Measurements from ENCODE around the gene TBC1D16. TPM values are rescaled to one million over a fixed set of nuclear protein-coding genes. Genes with fewer than 3 reads are reported as not detected.

Gene TBC1D16
- polyA plus RNA-seq, 2 donors: 2.4 to 3.8 TPM

GRCh38 chr17:79926142-79926604 lies 109.5 kb downstream of the TBC1D16 start:
- Histone ChIP-seq H3K36me3 (ENCODE audit: control insufficient read depth in 2 of 2, insufficient read depth in 2 of 2, low read length in 1 of 2) (no peaks in the 10 kb centered on the region), H3K4me1 (ENCODE audit: control insufficient read depth in 2 of 2, insufficient read depth in 2 of 2, low read length in 1 of 2) (peaks cover 0 to 13% of the 10 kb centered on the region in 2 donors), H3K4me3 (ENCODE audit: low read depth in 1 of 2, low read length in 2 of 2) (no peak overlapping the region), H3K27me3 (ENCODE audit: control insufficient read depth in 1 of 2, insufficient read depth in 2 of 2, low read length in 2 of 2) (peaks cover 0 to 12% of the 10 kb centered on the region in 2 donors), H3K27ac (ENCODE audit: low read depth in 2 of 2, low read length in 1 of 2) (no peak overlapping the region), H3K9me3 (ENCODE audit: control insufficient read depth in 2 of 2, insufficient read depth in 1 of 2, low read depth in 1 of 2, low read length in 1 of 2) (no peaks in the 10 kb centered on the region)
- WGBS, 2 donors: 56 to 71% methylated on average over 9 of the region's 9 CpGs

- no peak overlapping the region for H3K4me3 ChIP-seq (ENCODE audit: low read depth in 1 of 2, low read length in 2 of 2)
- H3K9me3 ChIP-seq (ENCODE audit: control insufficient read depth in 2 of 2, insufficient read depth in 1 of 2, low read depth in 1 of 2, low read length in 1 of 2): no peaks in the 10 kb centered on the region
- no peaks in the 10 kb centered on the region for H3K36me3 ChIP-seq (ENCODE audit: control insufficient read depth in 2 of 2, insufficient read depth in 2 of 2, low read length in 1 of 2)
- peaks cover 3 to 13% of the 10 kb centered on the region in 2 donors for H3K4me1 ChIP-seq (ENCODE audit: control insufficient read depth in 2 of 2, insufficient read depth in 2 of 2, low read length in 1 of 2)
- 60 to 62% methylated on average over 28 to 29 of the region's 29 CpGs for WGBS, 2 donors
- no peak overlapping the region for H3K27ac ChIP-seq (ENCODE audit: low read depth in 2 of 2, low read length in 1 of 2)
- H3K27me3 ChIP-seq (ENCODE audit: control insufficient read depth in 1 of 2, insufficient read depth in 2 of 2, low read length in 2 of 2): peaks cover 0 to 12% of the 10 kb centered on the region in 2 donors
Measured at GRCh38 chr17:79925242-79925957, 110.3 kb downstream of the TBC1D16 start.

DNA sequence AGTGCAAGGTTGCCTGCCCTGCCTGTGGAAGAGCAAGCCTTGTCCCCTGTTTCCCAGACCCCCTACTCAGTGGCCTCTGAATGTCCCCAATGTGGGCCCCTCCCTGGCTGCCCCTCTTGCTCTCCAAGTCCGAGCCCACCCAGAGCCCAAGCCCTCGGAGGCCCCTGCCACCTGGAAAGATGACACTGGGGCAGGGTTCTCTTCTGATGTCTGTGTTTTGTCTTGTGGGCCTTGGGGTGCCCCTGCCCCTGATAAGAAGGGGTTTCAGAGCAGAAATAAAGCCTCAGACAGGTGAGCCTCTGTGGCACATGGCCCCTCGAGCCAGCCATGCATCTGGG lies 111.1 kb downstream of the TBC1D16 start:
- H3K36me3 ChIP-seq (ENCODE audit: control insufficient read depth in 2 of 2, insufficient read depth in 2 of 2, low read length in 1 of 2): no peaks in the 10 kb centered on the region
- H3K27ac ChIP-seq (ENCODE audit: low read depth in 2 of 2, low read length in 1 of 2): no peak overlapping the region
- no peak overlapping the region for H3K4me3 ChIP-seq (ENCODE audit: low read depth in 1 of 2, low read length in 2 of 2)
- H3K27me3 ChIP-seq (ENCODE audit: control insufficient read depth in 1 of 2, insufficient read depth in 2 of 2, low read length in 2 of 2): peaks cover 0 to 10% of the 10 kb centered on the region in 2 donors
- 70 to 84% methylated on average over 3 of the region's 3 CpGs for WGBS, 2 donors
- peaks cover 0 to 1% of the 10 kb centered on the region in 2 donors for H3K9me3 ChIP-seq (ENCODE audit: control insufficient read depth in 2 of 2, insufficient read depth in 1 of 2, low read depth in 1 of 2, low read length in 1 of 2)
- peaks cover 3 to 13% of the 10 kb centered on the region in 2 donors for H3K4me1 ChIP-seq (ENCODE audit: control insufficient read depth in 2 of 2, insufficient read depth in 2 of 2, low read length in 1 of 2)

DNA sequence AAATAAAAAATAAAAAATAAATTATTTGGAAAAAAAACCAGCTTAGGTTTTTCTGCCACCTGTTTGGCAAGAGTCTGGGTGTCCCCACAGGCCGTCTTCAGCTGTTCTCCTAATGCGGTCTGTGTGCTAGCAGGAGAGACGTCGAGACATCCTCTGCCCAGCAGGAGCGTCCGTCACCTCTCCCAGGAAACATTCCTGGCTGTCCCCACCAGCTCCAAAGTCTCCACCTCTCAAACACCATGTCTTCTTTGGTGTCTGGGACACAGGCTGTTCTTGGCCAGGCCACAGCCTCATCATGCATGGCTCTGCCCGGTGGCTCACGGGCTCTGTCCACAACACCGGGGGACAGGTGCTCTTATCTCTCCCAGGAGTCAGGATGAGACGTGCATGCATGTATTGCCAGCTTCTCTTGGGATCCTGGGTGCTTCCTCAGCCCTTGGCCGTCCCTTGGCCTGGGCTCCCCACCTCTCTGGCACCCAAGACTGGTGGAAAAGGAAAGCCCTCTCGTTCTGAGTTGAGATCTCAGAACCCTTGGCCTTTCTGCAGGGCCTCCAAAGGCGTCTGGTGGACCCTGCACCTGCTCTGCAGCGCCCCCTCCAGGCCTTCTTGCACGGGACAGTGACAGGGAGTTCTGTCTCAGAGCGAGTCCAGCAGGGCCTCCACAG lies 111.6 kb downstream of the TBC1D16 start:
- peaks cover 0 to 1% of the 10 kb centered on the region in 2 donors for H3K9me3 ChIP-seq (ENCODE audit: control insufficient read depth in 2 of 2, insufficient read depth in 1 of 2, low read depth in 1 of 2, low read length in 1 of 2)
- H3K27me3 ChIP-seq (ENCODE audit: control insufficient read depth in 1 of 2, insufficient read depth in 2 of 2, low read length in 2 of 2): peaks cover 0 to 6% of the 10 kb centered on the region in 2 donors
- no peaks in the 10 kb centered on the region for H3K36me3 ChIP-seq (ENCODE audit: control insufficient read depth in 2 of 2, insufficient read depth in 2 of 2, low read length in 1 of 2)
- WGBS, 2 donors: 73 to 82% methylated on average over 16 of the region's 16 CpGs
- H3K4me1 ChIP-seq (ENCODE audit: control insufficient read depth in 2 of 2, insufficient read depth in 2 of 2, low read length in 1 of 2): peaks cover 3 to 16% of the 10 kb centered on the region in 2 donors
- no peak overlapping the region for H3K27ac ChIP-seq (ENCODE audit: low read depth in 2 of 2, low read length in 1 of 2)
- H3K4me3 ChIP-seq (ENCODE audit: low read depth in 1 of 2, low read length in 2 of 2): no peak overlapping the region

DNA sequence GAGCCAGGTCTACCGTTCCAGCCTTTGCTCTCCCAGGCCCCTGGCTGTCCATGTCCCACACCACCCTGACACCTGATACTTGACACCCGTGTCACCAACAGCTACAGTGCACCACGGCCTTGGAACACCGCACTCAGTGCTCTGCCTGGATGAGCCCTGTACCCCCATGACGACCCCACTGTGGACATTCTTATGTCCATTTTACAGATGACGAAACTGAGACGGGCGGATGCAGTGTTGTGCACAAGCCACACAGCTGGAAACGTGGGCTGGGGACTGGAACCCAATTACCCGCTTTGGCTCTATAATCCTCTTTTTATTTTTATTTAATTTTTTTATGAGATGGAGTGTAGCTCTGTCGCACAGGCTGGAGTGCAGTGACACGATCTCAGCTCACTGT lies 112.9 kb downstream of the TBC1D16 start:
- Histone ChIP-seq H3K27me3 (ENCODE audit: control insufficient read depth in 1 of 2, insufficient read depth in 2 of 2, low read length in 2 of 2) (peaks cover 0 to 2% of the 10 kb centered on the region in 2 donors), H3K9me3 (ENCODE audit: control insufficient read depth in 2 of 2, insufficient read depth in 1 of 2, low read depth in 1 of 2, low read length in 1 of 2) (peaks cover 0 to 1% of the 10 kb centered on the region in 2 donors), H3K4me3 (ENCODE audit: low read depth in 1 of 2, low read length in 2 of 2) (no peak overlapping the region), H3K36me3 (ENCODE audit: control insufficient read depth in 2 of 2, insufficient read depth in 2 of 2, low read length in 1 of 2) (no peaks in the 10 kb centered on the region), H3K4me1 (ENCODE audit: control insufficient read depth in 2 of 2, insufficient read depth in 2 of 2, low read length in 1 of 2) (peaks cover 3 to 23% of the 10 kb centered on the region in 2 donors), H3K27ac (ENCODE audit: low read depth in 2 of 2, low read length in 1 of 2) (no peak overlapping the region)
- WGBS, 2 donors: 84 to 86% methylated on average over 12 of the region's 12 CpGs

- Histone ChIP-seq H3K36me3 (ENCODE audit: control insufficient read depth in 2 of 2, insufficient read depth in 2 of 2, low read length in 1 of 2) (no peaks in the 10 kb centered on the region), H3K27me3 (ENCODE audit: control insufficient read depth in 1 of 2, insufficient read depth in 2 of 2, low read length in 2 of 2) (peaks cover 0 to 2% of the 10 kb centered on the region in 2 donors), H3K4me3 (ENCODE audit: low read depth in 1 of 2, low read length in 2 of 2) (no peak overlapping the region), H3K9me3 (ENCODE audit: control insufficient read depth in 2 of 2, insufficient read depth in 1 of 2, low read depth in 1 of 2, low read length in 1 of 2) (peaks cover 0 to 1% of the 10 kb centered on the region in 2 donors), H3K27ac (ENCODE audit: low read depth in 2 of 2, low read length in 1 of 2) (no peak overlapping the region), H3K4me1 (ENCODE audit: control insufficient read depth in 2 of 2, insufficient read depth in 2 of 2, low read length in 1 of 2) (peaks cover 3 to 24% of the 10 kb centered on the region in 2 donors)
- WGBS, 2 donors: 33 to 38% methylated on average over 18 of the region's 18 CpGs
Measured at GRCh38 chr17:79922116-79922601, 113.5 kb downstream of the TBC1D16 start.

- 53 to 54% methylated on average over 28 of the region's 28 CpGs for WGBS, 2 donors
- Histone ChIP-seq H3K4me1 (ENCODE audit: control insufficient read depth in 2 of 2, insufficient read depth in 2 of 2, low read length in 1 of 2) (peaks cover 3 to 24% of the 10 kb centered on the region in 2 donors), H3K27ac (ENCODE audit: low read depth in 2 of 2, low read length in 1 of 2) (no peak overlapping the region), H3K9me3 (ENCODE audit: control insufficient read depth in 2 of 2, insufficient read depth in 1 of 2, low read depth in 1 of 2, low read length in 1 of 2) (peaks cover 0 to 1% of the 10 kb centered on the region in 2 donors), H3K27me3 (ENCODE audit: control insufficient read depth in 1 of 2, insufficient read depth in 2 of 2, low read length in 2 of 2) (peaks cover 0 to 2% of the 10 kb centered on the region in 2 donors), H3K4me3 (ENCODE audit: low read depth in 1 of 2, low read length in 2 of 2) (peak overlapping the region in 1 of 2 donors; percentile 7), H3K36me3 (ENCODE audit: control insufficient read depth in 2 of 2, insufficient read depth in 2 of 2, low read length in 1 of 2) (no peaks in the 10 kb centered on the region)
Measured at GRCh38 chr17:79921411-79922115, 114.1 kb downstream of the TBC1D16 start.

DNA sequence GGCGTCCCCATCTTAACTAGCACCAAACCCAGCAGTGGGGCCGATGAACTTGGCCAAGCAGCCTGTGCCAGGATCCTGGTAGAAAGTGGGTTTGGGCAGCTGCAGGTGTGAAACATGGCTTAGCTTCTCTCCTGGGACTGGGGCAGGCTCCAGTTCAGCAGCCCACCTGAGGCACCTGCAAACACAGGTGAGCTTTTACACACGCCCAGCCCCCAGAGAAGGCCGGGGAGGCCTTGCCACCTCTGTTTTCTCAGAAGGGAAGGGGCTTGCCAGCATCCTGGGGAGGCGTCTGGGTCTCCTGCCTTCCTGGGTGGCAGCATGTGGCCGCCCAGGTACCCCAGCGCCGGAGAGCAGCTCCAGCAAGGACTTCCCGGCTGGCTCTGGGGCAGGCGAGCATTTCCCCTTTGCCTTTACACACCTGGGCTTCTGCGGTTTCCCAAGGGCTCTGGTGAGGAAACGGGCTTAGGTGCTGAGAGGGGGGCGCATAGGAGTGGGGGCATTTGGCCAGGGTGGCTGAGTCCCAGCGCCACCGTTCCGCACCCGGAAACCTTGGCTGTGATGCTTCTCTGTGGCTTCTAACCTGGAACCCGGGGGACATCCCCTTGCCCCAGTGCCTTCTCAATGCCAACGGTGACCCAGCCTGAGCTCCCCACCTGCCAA lies 114.8 kb downstream of the TBC1D16 start:
- peaks cover 0 to 2% of the 10 kb centered on the region in 2 donors for H3K27me3 ChIP-seq (ENCODE audit: control insufficient read depth in 1 of 2, insufficient read depth in 2 of 2, low read length in 2 of 2)

More for the DNA sequence above, 114.8 kb downstream of the TBC1D16 start:
- no peak overlapping the region for H3K27ac ChIP-seq (ENCODE audit: low read depth in 2 of 2, low read length in 1 of 2)
- H3K36me3 ChIP-seq (ENCODE audit: control insufficient read depth in 2 of 2, insufficient read depth in 2 of 2, low read length in 1 of 2): no peaks in the 10 kb centered on the region
- H3K4me1 ChIP-seq (ENCODE audit: control insufficient read depth in 2 of 2, insufficient read depth in 2 of 2, low read length in 1 of 2): peaks cover 6 to 24% of the 10 kb centered on the region in 2 donors
- 71 to 79% methylated on average over 19 of the region's 19 CpGs for WGBS, 2 donors
- no peak overlapping the region for H3K4me3 ChIP-seq (ENCODE audit: low read depth in 1 of 2, low read length in 2 of 2)
- H3K9me3 ChIP-seq (ENCODE audit: control insufficient read depth in 2 of 2, insufficient read depth in 1 of 2, low read depth in 1 of 2, low read length in 1 of 2): peaks cover 0 to 1% of the 10 kb centered on the region in 2 donors

All from esophagus (tissue), 2 donors.